Raji (cell line): Measurements from ENCODE around the gene LMCD1.

Experiments
- POLR2A ChIP-seq: IDR thresholded peaks from 2 replicates; pipeline ENCODE4 v1.6.1; 2011; ENCODE audit warnings: low read depth, low read length, control low read depth; ENCODE audit not compliant: insufficient read depth

LMCD1 gene

GRCh38 chr3:8473029-8473428 lies 28.6 kb upstream of the LMCD1 start:
- TF ChIP-seq POLR2A: no peak

- no peak for TF ChIP-seq POLR2A
These were observed 27.6 kb upstream of the LMCD1 start for GRCh38 chr3:8473990-8474389.

- no peak for TF ChIP-seq POLR2A
These were observed 26.6 kb upstream of the LMCD1 start for GRCh38 chr3:8474991-8475390.

- no peak for TF ChIP-seq POLR2A
These were observed 20.9 kb upstream of the LMCD1 start for GRCh38 chr3:8480699-8481098.

- TF ChIP-seq POLR2A: no peak
These were observed 20.2 kb upstream of the LMCD1 start for GRCh38 chr3:8481380-8481779.

GRCh38 chr3:8482263-8482662 lies 19.4 kb upstream of the LMCD1 start:
- no peak for TF ChIP-seq POLR2A

GRCh38 chr3:8482960-8483665 lies 18.5 kb upstream of the LMCD1 start:
- no peak for TF ChIP-seq POLR2A

GRCh38 chr3:8484409-8485140 lies 17.0 kb upstream of the LMCD1 start:
- no peak for TF ChIP-seq POLR2A

- no peak for TF ChIP-seq POLR2A
These were observed 16.3 kb upstream of the LMCD1 start for GRCh38 chr3:8485141-8485870.

- no peak for TF ChIP-seq POLR2A
These were observed 15.7 kb upstream of the LMCD1 start for GRCh38 chr3:8485943-8486342.

GRCh38 chr3:8486434-8486833 lies 15.2 kb upstream of the LMCD1 start:
- no peak for TF ChIP-seq POLR2A

GRCh38 chr3:8486936-8487335 lies 14.7 kb upstream of the LMCD1 start:
- no peak for TF ChIP-seq POLR2A

- TF ChIP-seq POLR2A: no peak
These were observed 13.2 kb upstream of the LMCD1 start for GRCh38 chr3:8488411-8488810.

GRCh38 chr3:8488877-8489276 lies 12.7 kb upstream of the LMCD1 start:
- TF ChIP-seq POLR2A: no peak

GRCh38 chr3:8489278-8489792 lies 12.3 kb upstream of the LMCD1 start:
- TF ChIP-seq POLR2A: no peak
